Measurements from ENCODE around the gene PRR35.

DNA sequence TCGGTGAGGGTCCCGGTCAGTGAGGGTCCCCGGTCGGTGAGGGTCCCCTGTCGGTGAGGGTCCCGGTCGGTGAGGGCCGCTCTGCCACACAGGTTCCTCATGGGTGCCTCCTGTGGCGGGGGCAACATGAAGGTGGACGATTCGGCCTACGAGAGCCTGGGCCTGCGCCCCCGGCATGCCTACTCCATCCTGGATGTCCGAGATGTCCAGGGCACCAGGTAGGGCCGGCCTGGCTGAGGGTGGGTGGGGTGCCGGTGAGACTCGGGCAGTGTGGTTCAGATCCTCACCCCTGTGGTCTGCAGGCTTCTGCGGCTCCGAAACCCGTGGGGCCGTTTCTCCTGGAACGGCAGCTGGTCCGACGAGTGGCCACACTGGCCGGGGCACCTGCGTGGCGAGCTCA lies 9.0 kb upstream of the PRR35 start:
- TF ChIP-seq CTCF (IDR thresholded peaks at IDR 0.05; ENCODE audit: low read length) (no peak), EZH2 (IDR thresholded peaks at IDR 0.05; ENCODE audit: borderline replicate concordance, low read length) (no peak)

Data from OCI-LY1 (cell line).